HCT116 (cell line): ENCODE measurements around the gene NANOS2. TPM values are rescaled to one million over a fixed set of nuclear protein-coding genes. Genes with fewer than 3 reads are reported as not detected.

Experiments
- ATAC-seq: fragments of 200-7000 bp; cut with Tn5 transposase; 2 replicates; pipeline ENCODE4 v1.9.1; 2020; ENCODE audit warnings: mild to moderate bottlenecking, moderate library complexity
- BruUV-seq: library from RNA; stranded (reverse); fragments of 400-500 nt; replicated peaks from 2 replicates; lab custom pipeline; 2021; lab: Mats Ljungman, UMichigan
- CTCF ChIA-PET: fragments of 300-600 bp; sonication (Branson Sonifier 250); formaldehyde crosslinking; loops from one replicate; lab custom pipeline; 2021; ENCODE audit warnings: antibody characterized with exemption; lab: Charles Lee
- POLR2A ChIA-PET: fragments of 300-600, 350-600 bp; sonication (Branson Sonifier 250); formaldehyde crosslinking; loops from one replicate; lab custom pipeline; 2021; ENCODE audit warnings: antibody characterized with exemption; lab: Charles Lee
- RAD21 ChIA-PET, 2 experiments: fragments of 300-600 bp; sonication (Branson Sonifier 250); formaldehyde crosslinking; loops; one replicate each; lab custom pipeline; 2023; ENCODE audit warnings: low total read pairs in 2 of 2; ENCODE audit not compliant: uncharacterized antibody in 2 of 2, unreplicated experiment in 2 of 2, low non-redundant PET in 1 of 2; lab: Charles Lee
- DNase-seq: peaks from one replicate; pipeline ENCODE4 v3.0.0-alpha.2; 2010; ENCODE audit warnings: low read depth, low spot score
- H2AFZ ChIP-seq: fragments of 200-600 bp; shearing (Covaris generic), sonication (generic); 2 replicates; pipeline ENCODE4 v1.6.1; 2017; ENCODE audit warnings: low read depth, mixed run types, mixed read lengths, antibody characterized with exemption, low read length; ENCODE audit not compliant: poor library complexity, severe bottlenecking
- H3K27ac ChIP-seq: 2 replicates; pipeline ENCODE4 v1.5.1; 2012; ENCODE audit warnings: low read depth, low read length
- H3K27me3 ChIP-seq: fragments of 200-600 bp; sonication (generic); 2 replicates; pipeline ENCODE4 v1.6.1; 2016; ENCODE audit warnings: mixed run types, low read length, mixed read lengths; ENCODE audit not compliant: insufficient read depth
- H3K36me3 ChIP-seq, 2 experiments: fragments of 200-500 bp in 1 of 2; fragments of 200-600 bp in 1 of 2; sonication (Bioruptor generic) in 1 of 2; sonication (generic) in 1 of 2; 2 replicates each; pipeline versions ENCODE4 v1.5.1 to v1.6.1; 2014 to 2016; ENCODE audit warnings: low read length in 2 of 2, inconsistent platforms in 1 of 2, mixed read lengths in 1 of 2, mixed run types in 1 of 2; ENCODE audit not compliant: insufficient read depth in 2 of 2, control insufficient read depth in 1 of 2
- H3K4me1 ChIP-seq, 2 experiments: fragments of 200-600 bp in 1 of 2; sonication (generic) in 1 of 2; 2 replicates each; pipeline versions ENCODE4 v1.5.1 to v1.6.1; 2012 to 2017; ENCODE audit warnings: low read length in 2 of 2, inconsistent platforms in 1 of 2, mild to moderate bottlenecking in 1 of 2, mixed read lengths in 1 of 2, mixed run types in 1 of 2, moderate library complexity in 1 of 2; ENCODE audit not compliant: insufficient read depth in 2 of 2, control insufficient read depth in 1 of 2
- H3K4me2 ChIP-seq: fragments of 200-600 bp; sonication (generic); 2 replicates; pipeline ENCODE4 v1.6.1; 2017; ENCODE audit warnings: mixed run types, low read length, mixed read lengths
- H3K4me3 ChIP-seq, 2 experiments: fragments of 200-600 bp in 1 of 2; sonication (generic) in 1 of 2; replicated peaks in 1 of 2; 2 replicates each; pipeline ENCODE4 v1.5.1; 2011 to 2016; ENCODE audit warnings: low read length in 2 of 2, control low read depth in 1 of 2, low read depth in 1 of 2, mild to moderate bottlenecking in 1 of 2, mixed read lengths in 1 of 2, mixed run types in 1 of 2
- H3K79me2 ChIP-seq: fragments of 200-600 bp; sonication (generic); 2 replicates; pipeline ENCODE4 v1.6.1; 2017; ENCODE audit warnings: mild to moderate bottlenecking, mixed run types, low read length, moderate library complexity, mixed read lengths; ENCODE audit not compliant: insufficient read depth
- H3K9ac ChIP-seq: fragments of 200-600 bp; sonication (generic); 2 replicates; pipeline ENCODE4 v1.6.1; 2016; ENCODE audit warnings: low read length, mixed read lengths
- H3K9me2 ChIP-seq: fragments of 200-600 bp; sonication (generic), shearing (Covaris generic); 2 replicates; pipeline ENCODE4 v1.6.1; 2017; ENCODE audit warnings: mixed run types, mild to moderate bottlenecking, moderate library complexity; ENCODE audit not compliant: insufficient read depth
- H3K9me3 ChIP-seq, 2 experiments: fragments of 200-500 bp in 1 of 2; fragments of 200-600 bp in 1 of 2; sonication (Bioruptor generic) in 1 of 2; sonication (generic) in 1 of 2; 2 replicates each; pipeline ENCODE4 v1.6.1; 2014 to 2017; ENCODE audit warnings: low read length in 2 of 2, mixed read lengths in 2 of 2, inconsistent platforms in 1 of 2, low read depth in 1 of 2, mild to moderate bottlenecking in 1 of 2, mixed run types in 1 of 2, moderate library complexity in 1 of 2; ENCODE audit not compliant: control insufficient read depth in 1 of 2, insufficient read depth in 1 of 2
- H4K20me1 ChIP-seq: fragments of 200-600 bp; sonication (generic), shearing (Covaris generic); 2 replicates; pipeline ENCODE4 v1.6.1; 2017; ENCODE audit warnings: mixed run types, mild to moderate bottlenecking, moderate library complexity; ENCODE audit not compliant: insufficient read depth
- CEBPB ChIP-seq: IDR thresholded peaks from 2 replicates; pipeline ENCODE4 v1.6.1; 2012; ENCODE audit warnings: low read depth
- CTCF ChIP-seq, 3 experiments: fragments of 200-600 bp in 1 of 3; sonication (generic) in 1 of 3; IDR thresholded peaks in 2 of 3; conservative IDR thresholded peaks in 1 of 3; 2 replicates each; pipeline ENCODE4 v1.5.1; 2012 to 2017; ENCODE audit warnings: low read depth in 2 of 3, low read length in 2 of 3, antibody characterized with exemption in 1 of 3, borderline replicate concordance in 1 of 3, control low read depth in 1 of 3, mild to moderate bottlenecking in 1 of 3, mixed read lengths in 1 of 3, mixed run types in 1 of 3, moderate library complexity in 1 of 3; ENCODE audit not compliant: insufficient read depth in 1 of 3
- EGR1 ChIP-seq: IDR thresholded peaks from 2 replicates; pipeline ENCODE4 v1.6.1; 2012; ENCODE audit warnings: low read depth
- EZH2 ChIP-seq: fragments of 200-600 bp; sonication (generic); IDR thresholded peaks from 2 replicates; pipeline ENCODE4 v1.6.1; 2017; ENCODE audit warnings: antibody characterized with exemption, mixed run types
- FOSL1 ChIP-seq: IDR thresholded peaks from 2 replicates; pipeline ENCODE4 v1.6.1; 2012; ENCODE audit warnings: low read depth
- MAX ChIP-seq: IDR thresholded peaks from 2 replicates; pipeline ENCODE4 v1.6.1; 2012
- POLR2A ChIP-seq: IDR thresholded peaks from 2 replicates; pipeline ENCODE4 v1.7.0; 2011; ENCODE audit warnings: borderline replicate concordance; ENCODE audit not compliant: insufficient read depth, insufficient read length; ENCODE audit errors: extremely low read depth
- POLR2AphosphoS5 ChIP-seq: IDR thresholded peaks from 2 replicates; pipeline ENCODE4 v1.6.1; 2011; ENCODE audit warnings: mild to moderate bottlenecking, low read depth, low read length, moderate library complexity
- SP1 ChIP-seq: IDR thresholded peaks from 2 replicates; pipeline ENCODE4 v1.6.1; 2012; ENCODE audit warnings: low read depth
- TCF7L2 ChIP-seq: IDR thresholded peaks from 2 replicates; pipeline ENCODE4 v1.7.0; 2011; ENCODE audit warnings: borderline replicate concordance, inconsistent platforms; ENCODE audit not compliant: insufficient read depth, insufficient read length; ENCODE audit errors: extremely low read depth
- YY1 ChIP-seq: IDR thresholded peaks from 2 replicates; pipeline ENCODE4 v1.6.1; 2011; ENCODE audit warnings: low read length, low read depth, moderate library complexity, mild to moderate bottlenecking; ENCODE audit not compliant: insufficient replicate concordance; ENCODE audit errors: extremely low read depth
- ZFX ChIP-seq: fragments of 450-650 bp; IDR thresholded peaks from 2 replicates; pipeline ENCODE4 v1.6.1; 2017
- intact Hi-C: fragments of 100-400 bp; cut with micrococcal nuclease; formaldehyde crosslinking; loops from 2 replicates; pipeline ENCODE4 v1.10.0; 2022
- total RNA-seq: library from RNA; stranded (reverse); gene quantifications from one replicate; pipeline ENCODE4 v1.2.1, GENCODE V29; 2021; ENCODE audit not compliant: unreplicated experiment

NANOS2 gene
- total RNA-seq, 1 experiment from 2014 or later: not detected

- Histone ChIP-seq H3K9ac (peak within 1 kb of the TSS; percentile 82), H3K4me1 (peaks cover 21 to 47% of the 10 kb centered on the region in 2 experiments), H3K9me3 (no peaks in the 10 kb centered on the region), H3K36me3 (no peaks in the 10 kb centered on the region), H2AFZ (peak within 1 kb of the TSS; percentile 44), H4K20me1 (no peaks in the 10 kb centered on the region), H3K9me2 (no peaks in the 10 kb centered on the region), H3K79me2 (peaks cover 15% of the 10 kb centered on the region), H3K27ac (peak within 1 kb of the TSS; percentile 91), H3K4me2 (peak within 1 kb of the TSS; percentile 89), H3K27me3 (no peaks in the 10 kb centered on the region), H3K4me3 (peak within 1 kb of the TSS; percentile 71 to 75)
- ChIA-PET RAD21 (interaction anchor here in 1 of 2 experiments (1.2 kb wide), 1 partner anchor 22 kb away, joined by 6 read pairs; the partner anchor contains the start of gene FOXA3), POLR2A (interaction anchor here (0.7 to 1.2 kb wide), 7 partner anchors 16 to 113 kb away, joined by 3 to 13 read pairs (median 5); partner anchors contain the start of genes CCDC61, FOXA3, MYPOP and SYMPK), CTCF (interaction anchor here (0.9 to 2.4 kb wide), 7 partner anchors 15 to 192 kb away, joined by 3 to 28 read pairs (median 5); partner anchors contain the start of genes FOXA3, MYPOP and SYMPK)
- DNase-seq (peak; percentile 84), ATAC-seq (peak; percentile 66)
- intact Hi-C loops: loop anchor here (1.0 to 2.0 kb wide), 2 partner anchors 17 to 22 kb away; partner anchors contain the start of genes MYPOP and SYMPK
- TF ChIP-seq POLR2A (no peak), CTCF (IDR thresholded peaks at IDR 0.05 in 2 of 3, conservative IDR thresholded peaks at IDR 0.05 in 1 of 3; ENCODE audit: borderline replicate concordance in 1 of 3, insufficient read depth in 1 of 3, low read depth in 2 of 3, low read length in 2 of 3) (no peak), CEBPB (no peak; the same call in 1 of the 2 replicates), EZH2 (no peak), MAX (peak; percentile 47; the same call in 1 of the 2 replicates), SP1 (peak; percentile 56), POLR2AphosphoS5 (peak; percentile 71), TCF7L2 (peak; percentile 44), YY1 (peak; percentile 50), EGR1 (no peak), FOSL1 (no peak), ZFX (peak; percentile 91)
- BruUV-seq: no TSS peak
Observed at GRCh38 chr19:45885556-45886426, 28.8 kb downstream of the NANOS2 start, which contains the start of gene IRF2BP1. Gene IRF2BP1, minus strand, starts transcription at chr19:45886141. Its CDS starts 367 bp downstream, at chr19:45885774.
